LoVo (cell line): ENCODE data around the gene ATAT1.

Experiments
- DNase-seq: peaks from one replicate; pipeline ENCODE4 v3.0.0-alpha.2; 2016; ENCODE audit warnings: low spot score

Gene ATAT1

DNA sequence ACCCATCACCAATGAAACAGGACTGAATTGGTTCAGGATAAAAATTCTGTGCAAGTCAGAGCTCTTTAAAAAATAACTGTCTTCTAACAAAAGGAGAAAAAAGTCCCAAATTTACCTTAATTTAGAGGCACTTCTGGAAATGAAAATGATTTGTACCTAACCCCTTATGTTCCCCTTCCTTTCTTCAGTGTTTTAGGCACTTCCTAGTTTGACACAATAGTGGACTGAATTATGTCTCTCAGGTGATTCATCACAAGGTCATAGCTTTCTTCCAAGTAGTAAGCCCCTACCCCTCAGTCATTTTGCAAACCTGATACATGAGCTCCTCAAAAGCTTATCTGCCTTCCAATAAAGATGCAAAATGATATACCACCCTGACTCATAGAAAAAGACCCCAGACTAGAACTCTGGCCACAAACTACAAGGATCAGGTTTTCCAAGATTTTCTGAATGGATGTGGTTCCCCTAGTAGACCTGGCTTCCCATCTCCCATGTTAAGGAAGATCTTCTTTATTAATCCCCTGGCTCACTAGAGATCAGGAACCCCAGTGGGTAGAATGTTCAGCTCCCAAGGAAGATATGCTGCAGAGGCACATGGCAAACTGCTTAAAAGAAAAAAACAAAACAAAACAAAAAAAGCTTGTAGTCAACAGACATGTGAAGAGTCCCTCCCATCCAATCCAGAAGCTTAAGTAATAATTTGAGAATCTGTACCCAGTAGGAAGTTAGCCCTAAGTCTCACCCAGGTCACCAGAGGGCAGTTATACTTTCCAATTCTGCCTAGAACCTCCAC lies 13.2 kb upstream of the ATAT1 start:
- no peak for DNase-seq

DNA sequence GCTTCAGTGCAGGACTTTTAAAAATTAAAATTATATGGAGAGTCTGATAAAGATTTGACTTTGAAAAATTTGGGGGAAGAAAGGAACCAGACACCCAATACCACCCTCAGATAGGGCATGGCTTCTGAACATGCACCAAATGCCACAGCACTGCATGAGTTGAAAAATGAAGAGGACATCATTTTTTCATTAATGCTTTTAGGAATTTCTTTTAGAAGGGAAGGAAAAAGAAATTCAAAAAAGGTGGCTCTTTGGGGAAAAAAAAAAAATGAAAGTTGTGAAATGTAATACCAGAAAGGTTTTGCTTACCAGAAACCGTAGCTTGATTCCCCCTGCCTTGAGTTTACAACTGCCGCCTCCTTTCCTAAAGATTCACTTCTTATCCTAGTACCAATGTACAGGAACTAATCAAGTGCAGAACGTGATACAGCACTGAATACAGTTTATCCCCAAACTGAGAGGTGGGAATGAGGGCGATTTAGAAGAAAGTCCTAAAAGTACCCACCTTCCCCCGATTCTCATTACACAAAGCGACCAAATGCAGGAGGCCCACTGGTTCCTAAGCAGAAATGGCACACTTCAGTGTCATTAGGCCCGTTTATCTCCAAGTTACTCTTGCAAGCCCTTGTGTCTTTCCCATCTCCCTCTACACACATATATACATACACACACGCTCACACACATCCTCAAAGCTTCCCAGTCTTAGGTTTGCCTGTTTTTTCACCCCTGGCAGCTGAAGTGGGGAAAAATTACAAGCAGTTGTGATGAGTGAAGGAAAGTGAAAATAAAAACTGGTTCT lies 12.4 kb upstream of the ATAT1 start:
- DNase-seq: no peak

DNA sequence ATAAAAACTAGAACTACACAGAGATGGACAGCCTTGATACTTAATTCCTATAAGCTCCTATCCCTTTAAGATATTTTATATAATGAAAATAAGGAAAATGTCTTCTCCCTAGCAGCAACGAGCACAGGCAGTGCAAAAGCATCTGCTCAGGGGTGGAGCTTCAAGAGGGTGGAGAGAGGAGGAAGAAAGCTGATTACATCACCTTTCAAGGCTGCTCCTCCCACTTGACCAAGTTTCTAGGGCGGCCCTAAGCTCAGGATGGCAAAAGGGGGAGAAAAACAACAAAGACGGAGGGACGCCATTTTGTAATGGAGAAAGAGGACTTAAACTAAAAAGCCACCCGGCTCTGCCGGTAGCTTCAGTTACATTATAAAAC lies 11.8 kb upstream of the ATAT1 start:
- DNase-seq: peak; percentile 88

DNA sequence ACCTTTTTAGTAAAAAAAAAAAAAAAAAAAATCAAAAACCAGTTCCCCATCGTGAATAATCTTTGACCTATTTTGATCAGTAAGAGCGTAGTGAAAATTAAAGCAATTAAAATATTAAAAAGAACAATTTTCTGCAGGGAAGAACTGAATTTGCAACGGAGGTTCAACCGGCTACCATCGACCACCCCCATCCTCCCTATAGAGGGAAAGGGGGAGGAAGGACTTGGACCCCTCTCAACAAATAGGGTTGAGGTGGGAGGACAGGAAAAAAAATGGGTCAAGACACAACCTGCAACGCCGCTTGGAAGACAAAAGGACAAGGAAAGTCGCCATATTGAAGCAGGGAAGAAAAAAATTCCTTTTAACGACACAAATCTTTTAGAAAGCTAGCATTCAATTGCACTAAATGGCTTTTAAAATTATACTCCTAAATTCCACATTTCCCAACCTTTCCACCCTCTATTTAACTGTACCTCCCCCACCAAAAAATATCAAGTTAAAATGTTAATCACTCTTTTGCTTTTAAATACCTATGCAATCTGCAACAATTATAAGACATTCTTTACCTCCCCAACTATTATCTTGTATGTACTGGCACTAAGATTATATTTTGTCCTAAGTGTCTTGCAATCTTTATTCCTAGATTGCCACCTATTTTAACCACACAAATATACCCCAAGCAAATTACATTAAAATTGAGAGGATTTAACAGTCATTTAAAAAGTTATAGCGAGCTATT lies 11.3 kb upstream of the ATAT1 start:
- DNase-seq: peak; percentile 64

DNA sequence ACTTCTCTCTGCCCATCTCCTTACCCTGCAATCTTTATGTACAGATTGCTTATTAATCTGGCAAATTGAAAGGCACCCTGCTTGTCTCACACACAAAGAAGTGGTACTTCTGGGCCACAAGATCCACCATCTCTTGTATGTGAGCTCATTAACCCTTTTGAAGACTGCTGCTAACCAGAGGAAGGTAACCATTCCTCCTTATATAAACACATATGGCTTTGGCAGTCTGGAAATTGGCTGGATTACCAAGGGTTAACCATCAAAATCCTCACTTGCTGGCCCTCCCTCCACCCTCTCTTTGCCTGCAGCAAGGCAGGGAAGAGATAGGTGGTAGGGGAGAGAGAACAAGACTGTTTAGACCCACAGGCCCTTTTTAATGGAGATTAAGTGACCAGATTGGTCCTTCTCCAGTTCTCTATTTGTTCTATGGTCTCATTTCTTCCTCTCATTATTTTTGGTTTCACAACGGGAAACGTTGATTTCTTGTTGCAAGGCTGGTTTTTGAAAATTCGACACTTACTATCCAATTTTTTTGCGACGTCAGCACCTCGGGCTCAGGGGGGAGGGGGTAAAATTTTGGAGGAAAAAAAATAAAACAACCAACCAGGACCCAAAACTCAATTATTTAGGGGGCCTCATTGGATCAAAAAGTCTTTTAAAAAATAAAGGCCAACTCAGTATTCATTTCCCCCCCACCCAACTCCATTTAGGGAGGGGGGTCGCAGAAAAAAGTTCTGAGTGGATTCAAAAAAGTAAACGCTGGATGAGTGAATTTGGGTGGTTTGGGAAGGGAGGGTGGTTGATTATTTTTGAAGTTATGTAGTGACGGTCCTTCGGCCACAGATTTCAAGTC lies 10.5 kb upstream of the ATAT1 start:
- peak; percentile 63 for DNase-seq

DNA sequence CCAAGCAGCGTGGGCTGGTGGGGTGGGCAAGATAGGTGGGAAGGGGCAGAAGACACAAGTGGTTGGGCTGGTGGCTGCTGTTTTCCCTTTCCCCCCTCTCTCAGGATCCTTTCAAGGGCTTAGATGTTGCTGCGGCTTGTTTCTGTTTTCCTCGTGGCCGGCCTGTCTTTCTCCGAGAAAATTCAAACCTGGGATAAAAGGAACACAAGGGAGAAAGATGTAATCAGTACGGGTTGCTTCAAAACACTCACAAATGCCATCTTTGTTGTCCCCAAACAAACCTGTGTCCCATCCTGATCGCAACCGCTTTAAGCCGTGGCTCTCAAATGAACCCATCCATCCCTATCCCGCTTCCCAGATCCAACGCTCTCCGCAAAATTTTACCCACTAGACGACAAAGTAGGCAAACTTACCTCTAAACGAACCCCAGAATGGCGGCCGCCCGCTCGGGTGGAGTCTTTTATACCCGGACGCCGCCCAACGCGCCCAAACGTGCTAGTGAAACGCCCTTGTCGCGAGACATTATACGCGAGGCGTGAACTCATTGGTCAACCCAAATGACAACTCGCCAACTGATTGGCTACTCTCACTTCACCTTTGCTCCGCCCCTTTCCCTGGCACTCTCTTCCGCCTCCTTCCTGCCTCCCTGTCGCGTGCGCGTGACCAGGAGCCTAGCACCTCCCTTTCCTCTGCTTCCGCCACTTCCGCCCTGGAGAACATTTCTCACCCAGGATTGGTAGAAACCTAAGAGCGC lies 9.7 kb upstream of the ATAT1 start, which contains the start of gene PPP1R10:
TSS of gene PPP1R10 (minus strand) at position 433 of the 754 bp plus-strand sequence. CDS start 7,299 bp downstream, outside the sequence.
- peak; percentile 100 for DNase-seq

DNA sequence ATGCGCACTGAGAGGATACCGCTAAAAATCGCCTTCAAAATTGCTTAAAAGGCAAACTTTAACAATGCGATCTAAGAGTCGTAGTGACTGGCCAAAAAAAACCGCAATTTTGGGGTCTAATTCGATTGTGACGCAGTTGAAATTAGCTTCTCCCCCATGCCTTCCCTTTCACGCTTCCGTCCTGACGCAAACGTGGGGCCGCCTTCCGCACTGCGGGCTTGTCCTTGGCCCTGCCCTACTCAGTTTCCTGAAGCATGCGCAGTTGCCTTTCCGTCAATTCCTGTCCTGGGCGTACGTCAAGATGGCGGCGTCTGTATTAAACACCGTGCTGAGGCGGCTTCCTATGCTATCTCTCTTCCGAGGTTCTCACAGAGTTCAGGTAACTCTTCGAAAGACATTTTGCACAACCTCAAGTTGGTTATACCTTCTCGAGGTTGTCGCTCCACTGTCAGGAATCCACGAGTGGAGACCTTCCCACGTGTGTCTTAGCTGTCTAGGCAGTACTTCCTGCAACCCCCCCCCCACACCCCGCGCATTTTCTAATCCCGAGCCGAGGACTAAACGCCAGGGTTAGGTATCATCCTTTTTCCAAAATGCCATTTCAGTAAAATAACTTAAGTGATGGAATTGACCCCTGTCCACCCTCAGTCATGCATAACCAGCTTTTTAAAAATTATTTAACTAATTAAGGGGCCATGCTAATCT lies 9.0 kb upstream of the ATAT1 start, which contains the start of gene MRPS18B:
TSS of gene MRPS18B (plus strand) at position 276 of the 705 bp plus-strand sequence. CDS start at position 302, 26 bp downstream.
- peak; percentile 98 for DNase-seq

DNA sequence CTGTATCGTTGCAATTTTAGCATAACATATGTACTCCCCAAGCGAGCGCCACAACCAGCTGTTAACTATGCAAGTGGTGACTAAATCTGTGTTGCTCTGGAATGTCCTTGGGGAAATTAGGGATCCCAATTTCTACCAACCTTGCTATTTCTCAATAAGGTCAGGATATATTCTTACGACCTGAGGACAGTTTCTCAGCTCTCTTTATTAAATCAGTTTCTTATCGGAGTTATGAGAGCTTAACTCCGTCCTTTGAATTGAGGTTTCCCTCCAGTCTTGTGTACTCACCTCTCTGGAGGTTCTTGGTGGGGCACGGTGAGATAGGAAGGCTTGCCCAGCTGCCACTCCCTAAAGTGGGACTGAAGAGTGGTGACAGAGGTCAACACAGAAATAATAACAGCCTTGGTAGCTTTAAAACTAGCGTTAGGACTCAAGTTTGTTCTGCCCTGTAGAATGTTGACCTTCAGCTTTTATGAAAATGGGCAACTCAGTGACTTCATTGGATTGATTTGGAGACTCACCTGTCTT lies 8.3 kb upstream of the ATAT1 start:
- DNase-seq: peak; percentile 45

DNA sequence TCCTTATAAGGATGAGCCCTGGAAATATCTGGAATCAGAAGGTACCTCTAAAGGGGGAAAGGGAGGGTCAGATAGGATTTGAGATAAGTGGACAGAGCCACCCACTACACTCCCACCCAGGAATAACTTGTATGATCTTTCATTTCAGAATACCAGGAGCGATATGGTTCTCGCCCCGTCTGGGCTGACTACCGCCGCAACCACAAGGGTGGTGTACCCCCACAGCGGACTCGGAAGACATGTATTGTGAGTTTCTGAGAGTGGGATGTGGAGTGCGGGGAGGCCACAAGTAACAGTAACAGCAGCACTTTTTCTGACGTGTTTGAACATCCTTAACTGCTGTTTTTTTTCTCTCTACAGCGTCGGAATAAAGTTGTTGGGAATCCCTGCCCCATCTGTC lies 7.1 kb upstream of the ATAT1 start:
- DNase-seq: no peak

DNA sequence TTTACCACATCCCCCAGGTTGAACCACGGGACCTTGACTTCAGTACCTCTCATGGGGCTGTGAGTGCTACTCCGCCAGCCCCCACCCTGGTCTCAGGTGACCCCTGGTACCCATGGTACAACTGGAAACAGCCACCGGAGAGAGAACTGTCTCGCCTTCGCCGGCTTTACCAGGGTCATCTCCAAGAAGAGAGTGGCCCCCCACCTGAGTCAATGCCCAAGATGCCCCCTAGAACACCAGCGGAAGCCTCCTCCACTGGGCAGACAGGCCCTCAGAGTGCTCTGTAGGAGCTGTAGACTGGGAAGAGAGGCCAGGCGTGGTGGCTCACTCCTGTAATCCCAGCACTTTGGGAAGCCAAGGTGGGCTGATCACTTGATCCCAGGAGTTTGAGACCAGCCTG lies 1.2 kb upstream of the ATAT1 start:
- DNase-seq: no peak

DNA sequence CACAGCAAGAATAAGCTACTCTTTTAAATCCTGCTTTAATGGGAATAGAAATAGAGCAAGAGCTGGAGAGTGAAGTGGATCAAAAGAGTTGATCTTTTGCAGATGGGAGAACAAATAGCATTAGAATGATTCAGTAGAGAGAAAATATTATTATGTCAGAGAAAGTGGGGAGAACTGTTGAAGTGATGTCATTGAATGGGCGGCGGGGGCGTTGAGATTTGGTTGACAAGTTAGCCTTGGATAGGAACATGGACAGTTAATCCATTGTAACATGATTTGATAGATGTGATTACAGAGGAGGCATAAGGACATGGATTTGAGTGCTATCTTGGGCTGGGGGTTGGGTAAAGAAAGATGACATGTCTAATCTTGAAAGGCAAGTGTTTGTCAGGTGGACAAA lies 9.2 kb downstream of the ATAT1 start:
- no peak for DNase-seq

DNA sequence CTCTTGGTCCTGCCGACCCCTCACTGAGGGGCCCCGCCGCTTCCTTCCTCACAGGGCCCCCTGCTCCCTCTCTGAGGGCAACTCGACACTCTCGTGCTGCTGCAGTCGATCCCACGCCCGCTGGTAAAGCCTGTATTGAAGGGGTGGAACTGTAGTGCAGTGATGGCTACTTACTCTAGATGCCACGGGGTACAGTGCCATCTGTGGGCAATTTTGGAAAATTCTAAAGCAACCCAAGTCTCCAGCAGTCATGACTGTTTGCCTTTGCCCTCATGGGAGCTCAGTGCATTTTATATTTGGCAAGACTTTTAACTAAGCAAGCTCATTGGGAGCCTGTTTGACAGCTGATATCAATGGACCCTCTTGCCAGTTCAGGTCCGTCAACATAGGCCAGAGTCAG lies 13.8 kb downstream of the ATAT1 start:
- DNase-seq: no peak

DNA sequence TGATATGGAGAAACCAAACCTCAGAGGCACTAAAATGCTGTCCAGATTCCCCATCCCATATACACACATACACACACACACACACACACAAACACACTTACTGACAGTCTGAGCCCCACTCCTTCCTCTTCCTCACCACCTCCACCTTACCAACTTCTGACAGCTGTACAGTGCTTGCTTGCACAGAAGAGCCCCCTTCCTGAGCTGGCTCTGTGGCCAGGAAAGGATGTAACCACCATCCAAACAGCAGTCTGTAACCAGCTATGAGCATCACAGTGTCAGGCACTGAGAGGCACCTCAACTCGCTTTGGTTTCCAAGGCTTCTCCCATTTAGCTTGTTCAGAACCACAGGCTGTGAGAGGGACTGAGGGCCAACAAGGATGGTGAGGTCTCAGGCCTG lies 14.4 kb downstream of the ATAT1 start:
- DNase-seq: no peak

DNA sequence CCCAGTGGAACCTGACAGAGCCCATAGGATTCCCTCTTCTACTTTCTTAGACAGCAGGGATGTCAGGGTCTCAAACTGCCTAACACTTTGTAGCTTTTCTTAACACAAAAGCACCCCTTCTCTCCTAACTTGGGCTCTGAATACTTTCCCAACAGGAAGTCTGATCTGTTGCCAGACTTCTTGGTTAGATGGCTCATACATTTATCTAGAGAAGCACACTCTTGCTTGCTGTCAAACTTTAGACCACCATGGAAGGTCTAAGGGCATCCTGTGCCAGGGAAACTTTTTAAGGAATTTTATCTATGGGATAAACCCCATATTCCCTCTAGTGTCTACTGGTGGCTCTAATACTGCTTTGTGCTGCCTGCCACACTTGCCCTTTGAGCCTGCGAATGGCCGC lies 17.0 kb downstream of the ATAT1 start:
- no peak for DNase-seq

DNA sequence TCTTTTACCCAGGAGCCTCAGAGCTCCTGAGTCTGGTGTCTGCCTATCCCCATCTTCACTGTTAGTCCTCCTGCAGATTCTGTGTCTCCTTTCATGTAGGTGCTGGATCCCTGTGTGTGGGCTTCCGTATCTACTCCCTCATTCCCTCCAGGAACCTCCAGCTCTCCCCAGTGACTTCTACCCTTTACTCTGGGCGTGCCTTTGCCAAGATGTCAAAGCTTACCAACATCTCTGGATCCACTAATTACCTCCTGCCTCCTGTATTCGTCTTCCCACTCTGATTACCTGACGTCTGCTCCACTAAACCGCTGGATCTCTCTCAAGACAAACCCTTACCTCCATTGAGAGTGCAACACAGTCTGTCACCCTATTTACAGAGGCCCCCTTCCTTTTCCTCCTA lies 18.1 kb downstream of the ATAT1 start:
- no peak for DNase-seq

DNA sequence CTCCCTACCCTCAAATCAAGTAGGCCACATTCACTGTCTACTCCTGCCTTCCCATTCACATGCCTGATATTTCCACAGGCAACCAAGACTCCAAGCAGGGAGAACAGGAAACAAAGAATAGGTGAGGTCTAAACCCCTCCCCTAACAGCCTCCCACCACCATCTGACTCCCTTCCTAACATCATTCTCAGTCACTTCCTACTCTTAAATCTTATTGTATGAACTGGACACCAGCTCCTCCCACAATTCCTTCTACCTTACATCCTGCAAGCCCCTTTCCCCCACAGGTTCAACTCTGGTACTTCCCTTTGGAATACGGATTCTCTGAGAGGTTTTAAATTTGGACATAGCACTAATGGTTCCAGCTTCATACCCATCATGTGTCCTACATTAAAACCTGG lies 19.3 kb downstream of the ATAT1 start:
- no peak for DNase-seq

DNA sequence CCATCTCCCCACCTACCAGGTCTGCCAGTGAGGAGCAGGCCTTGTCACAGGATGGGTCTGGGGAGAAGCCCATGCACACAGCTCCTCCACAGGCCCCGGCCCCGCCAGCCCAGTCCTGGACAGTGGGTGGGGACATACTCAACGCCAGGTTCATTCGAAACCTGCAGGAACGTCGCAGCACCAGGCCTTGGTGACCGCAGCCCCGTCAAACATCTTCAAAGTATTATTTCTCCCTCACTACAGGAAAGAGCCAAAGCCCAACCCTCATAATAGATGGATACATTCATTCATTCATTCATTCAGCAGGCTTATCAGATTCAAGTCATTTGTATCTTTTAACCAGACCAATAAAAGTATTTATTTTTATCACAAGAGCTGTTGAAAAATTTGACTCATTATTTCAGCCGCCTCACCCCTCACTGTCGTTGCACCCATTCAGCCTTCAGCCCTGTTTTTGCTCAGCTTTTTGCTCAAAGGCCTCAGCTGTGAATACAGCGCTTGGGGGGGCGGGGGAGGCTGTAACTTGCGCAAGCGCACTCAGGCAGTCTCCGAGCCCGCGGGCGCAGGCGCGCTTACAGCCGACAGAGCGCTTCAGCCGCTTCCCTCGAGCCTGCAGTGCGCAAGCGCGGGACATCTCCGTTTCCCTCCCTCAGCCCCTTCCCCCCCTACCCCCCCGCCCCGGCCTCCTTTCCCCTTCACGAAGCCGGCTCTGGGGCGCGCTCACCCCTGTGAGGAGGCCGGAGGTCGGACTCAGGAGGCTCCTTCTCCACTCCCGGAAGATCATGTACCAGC lies 20.0 kb downstream of the ATAT1 start, which contains the start of gene C6orf136:
TSS of gene C6orf136 (plus strand) at position 684 of the 792 bp plus-strand sequence. CDS start at position 783, 99 bp downstream.
- peak; percentile 93 for DNase-seq

DNA sequence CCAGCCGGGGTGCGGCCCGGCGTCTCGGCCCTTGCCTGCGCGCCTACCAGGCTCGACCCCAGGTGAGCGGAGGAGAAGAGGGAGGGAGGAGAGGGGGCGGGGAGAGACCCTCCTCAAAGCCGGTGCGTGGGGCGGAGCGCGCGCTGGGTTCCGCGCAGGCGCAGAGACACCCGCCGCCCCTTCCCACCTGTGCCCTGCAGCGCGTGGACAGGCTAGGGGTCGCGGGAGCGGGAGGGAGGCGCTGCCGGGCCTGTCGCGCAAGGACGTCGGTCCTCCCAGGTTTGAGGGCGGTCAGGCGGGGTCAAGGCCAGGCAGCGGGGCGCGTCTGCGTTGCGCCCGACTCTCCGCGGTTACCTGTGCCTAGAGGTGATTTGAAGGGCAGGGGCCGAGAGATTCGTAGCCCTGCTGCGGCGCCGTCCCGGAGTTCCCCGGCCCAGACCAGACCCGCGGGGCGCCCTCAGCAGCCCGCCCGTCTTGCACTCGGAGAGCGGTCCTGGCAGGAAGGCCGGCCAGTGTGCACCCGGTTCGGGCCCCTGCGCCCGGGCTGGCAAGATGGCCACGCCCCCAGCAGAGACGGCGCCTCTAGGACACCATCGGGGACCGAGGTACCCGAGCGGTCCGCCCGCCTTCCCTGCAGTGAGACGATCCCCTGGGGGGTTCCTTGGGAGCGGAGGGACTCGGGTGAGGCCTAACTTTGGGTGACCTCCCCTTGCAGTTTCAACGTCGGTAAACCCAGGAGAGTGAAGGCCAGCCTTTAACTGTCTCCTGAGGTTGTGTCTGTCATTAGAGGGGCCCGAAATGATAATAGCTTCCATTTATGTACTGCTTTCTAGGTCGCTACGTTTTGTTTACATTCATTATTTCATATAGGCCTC lies 20.8 kb downstream of the ATAT1 start:
- DNase-seq: peak; percentile 69
